GM18868 (cell line): ENCODE results near the gene CCDC179.
A peak's percentile ranks its signal among the peaks of the same experiment; 100 is the strongest.

Source experiments
- ATAC-seq: cut with Tn5 transposase; IDR thresholded peaks from one replicate; pipeline ENCODE4 v1.9.1; 2021; ENCODE audit warnings: mild to moderate bottlenecking, moderate library complexity; ENCODE audit not compliant: unreplicated experiment

Gene CCDC179

DNA sequence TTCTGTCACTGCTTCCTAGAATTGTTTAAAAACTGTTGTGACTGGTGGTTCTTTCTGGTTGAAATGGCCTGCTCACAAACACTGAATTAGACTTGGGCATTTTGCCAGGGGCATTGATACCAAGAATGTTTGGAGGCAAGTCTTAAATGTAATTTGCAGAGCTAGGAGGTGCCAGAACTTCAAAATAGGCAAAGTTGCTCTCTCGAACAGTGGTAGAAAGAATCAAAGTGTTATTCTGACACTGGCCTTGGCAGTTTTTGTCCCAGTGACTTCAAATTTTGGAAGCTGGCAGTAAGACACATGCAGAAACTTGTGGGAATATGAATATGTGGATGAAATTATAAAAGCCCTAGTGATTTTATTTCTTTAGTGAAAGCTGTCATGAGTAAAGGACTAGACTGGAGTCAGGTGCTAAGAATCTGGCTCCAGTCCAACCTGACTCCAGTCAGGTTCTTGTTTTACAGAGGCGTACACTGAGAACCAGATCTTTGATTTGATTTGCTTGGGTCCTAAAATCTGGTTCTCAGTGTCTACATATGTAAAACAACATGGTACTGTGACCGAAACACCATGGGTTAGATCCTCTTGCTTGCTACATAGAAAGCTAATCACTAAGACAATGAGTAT lies 51.6 kb downstream of the CCDC179 start:
- peak; percentile 40 for ATAC-seq

DNA sequence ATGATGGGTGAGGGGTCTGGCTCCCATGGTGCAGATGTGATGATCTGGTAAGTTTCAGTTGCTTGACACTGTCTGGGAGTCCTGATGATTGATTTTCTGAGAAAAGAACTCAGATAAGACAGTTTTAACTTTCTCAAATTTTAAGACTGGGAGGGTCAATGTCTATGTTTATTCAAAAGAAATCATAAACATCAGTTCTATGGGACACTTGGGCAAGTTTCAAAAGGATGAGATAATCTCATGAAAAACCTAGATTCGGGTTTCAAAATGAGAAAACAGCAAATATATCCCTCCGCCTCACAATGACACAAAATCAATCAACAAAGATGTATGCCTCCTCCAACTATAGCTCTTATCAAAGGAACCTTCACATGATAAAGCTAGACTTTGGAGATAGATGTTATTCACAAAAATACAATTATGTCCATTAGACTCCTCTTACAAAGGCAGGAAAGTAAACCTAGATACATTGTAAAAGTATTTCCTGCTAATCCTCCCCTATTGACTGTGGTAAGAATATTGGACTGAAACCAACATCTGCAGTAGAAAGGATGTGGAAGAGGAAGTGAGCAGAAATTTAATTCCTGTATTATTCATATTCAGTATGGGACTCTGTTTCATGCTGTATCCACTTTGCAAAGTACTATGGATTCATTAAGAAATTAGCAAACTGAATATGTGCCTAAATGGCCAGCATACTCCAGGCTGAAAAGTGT lies 52.3 kb downstream of the CCDC179 start:
- peak; percentile 97 for ATAC-seq

DNA sequence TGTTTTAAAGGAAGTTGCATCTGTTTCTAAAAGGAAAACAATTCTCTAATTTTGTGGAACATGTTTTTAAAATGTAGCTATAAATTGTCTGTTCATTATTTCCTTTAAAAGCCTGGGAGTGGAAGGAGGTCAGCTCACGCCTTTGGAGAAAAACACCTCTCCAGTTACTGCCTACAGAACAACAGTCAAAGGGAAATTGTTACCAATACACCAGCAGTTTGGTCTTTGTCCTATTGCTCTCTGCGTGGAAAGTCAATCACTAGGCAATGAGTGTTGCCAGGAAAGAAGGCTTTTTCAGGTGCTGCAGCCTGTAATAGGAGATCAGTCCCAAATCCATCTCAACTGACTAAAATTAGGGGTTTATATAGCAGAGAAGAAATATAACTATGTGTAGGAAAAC lies 52.9 kb downstream of the CCDC179 start:
- no peak for ATAC-seq

DNA sequence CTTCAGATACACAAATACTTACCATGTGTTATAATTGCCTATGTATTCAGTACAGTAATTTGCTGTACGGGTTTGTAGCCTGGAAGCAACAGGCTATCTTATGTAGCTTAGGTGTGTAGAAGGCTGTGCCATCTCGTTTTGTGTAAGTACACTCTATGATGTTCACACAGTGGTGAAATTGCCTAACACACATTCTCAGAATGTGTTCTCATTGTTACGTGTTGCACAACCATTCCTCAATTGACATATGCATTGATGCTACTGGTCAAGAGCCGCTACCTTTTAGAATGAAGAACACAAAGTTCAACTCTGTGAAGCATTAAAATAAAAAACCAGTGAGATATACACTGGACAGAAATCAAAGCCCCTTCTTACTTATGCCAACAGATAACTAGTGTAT lies 57.4 kb downstream of the CCDC179 start:
- no peak for ATAC-seq

DNA sequence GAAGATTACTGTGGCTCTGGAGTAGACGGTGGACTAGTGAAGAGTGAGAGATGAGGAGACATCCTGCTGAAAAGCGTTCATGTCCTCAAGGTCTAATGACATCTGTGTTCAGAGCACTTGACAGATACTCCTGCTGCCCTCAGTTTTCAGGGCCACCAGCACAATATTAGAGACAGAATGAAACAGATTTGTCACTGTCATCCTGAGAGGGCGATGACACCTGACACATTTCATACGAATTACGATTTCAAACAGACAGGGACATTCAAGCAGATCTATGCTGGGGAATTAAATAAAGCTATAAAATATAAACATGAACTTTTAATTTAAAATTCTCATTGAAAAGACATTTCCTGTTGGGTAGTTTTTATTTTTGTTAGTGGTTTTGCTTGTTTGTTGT lies 59.8 kb downstream of the CCDC179 start:
- ATAC-seq = no peak

DNA sequence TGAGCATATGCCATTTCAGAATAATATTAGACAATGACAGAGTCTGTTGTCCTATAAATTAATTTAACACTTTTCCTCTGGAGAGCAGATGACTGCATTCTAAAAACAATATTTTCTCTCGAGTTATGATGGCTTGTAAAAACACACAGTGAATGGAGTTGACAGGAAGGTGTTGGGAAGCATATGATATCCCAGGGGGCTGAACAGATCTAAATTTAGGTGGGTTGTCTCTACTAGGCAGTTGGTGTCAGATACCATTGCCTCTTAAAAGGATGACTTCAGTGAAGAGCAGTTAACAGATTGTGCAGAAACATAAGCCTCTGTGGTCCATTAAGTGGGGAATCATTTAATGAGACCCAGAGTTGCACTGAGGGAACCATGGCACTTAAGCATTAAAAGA lies 61.4 kb downstream of the CCDC179 start:
- ATAC-seq = no peak

DNA sequence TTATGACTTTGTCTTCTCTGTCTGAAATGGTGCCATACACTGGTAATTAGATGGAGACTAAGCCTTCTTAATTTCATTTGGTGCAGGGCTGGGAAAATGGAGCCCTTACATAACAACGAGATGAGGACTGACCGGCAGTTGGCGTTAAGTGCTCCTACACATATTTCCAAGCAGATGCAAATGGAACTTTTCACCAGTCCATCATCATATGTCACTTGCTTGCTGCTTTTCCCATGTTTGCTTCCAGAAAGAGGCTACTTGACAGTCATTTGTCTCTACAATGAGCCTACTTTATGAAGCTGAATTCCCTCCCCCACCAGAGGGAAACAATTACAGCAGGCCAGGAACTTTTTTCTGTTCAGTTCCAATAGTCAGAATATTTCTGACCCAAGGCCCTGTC lies 63.2 kb downstream of the CCDC179 start:
- ATAC-seq = no peak
